Naive thymus-derived CD8-positive, alpha-beta T cell (primary cell): ENCODE measurements around the gene CSGALNACT2. TPM values are rescaled to one million over a fixed set of nuclear protein-coding genes. Genes with fewer than 3 reads are reported as not detected.

Experiments used
- ATAC-seq, 2 donors: fragments of 150-1000 bp; cut with Tn5 transposase in 1 of 2; sonication (Bioruptor Pico), chemical (Tn5 transposase) in 1 of 2; 1 replicate in 1 of 2; 2 replicates in 1 of 2; pipeline ENCODE4 v1.10.0; 2021; ENCODE audit warnings: mild to moderate bottlenecking in 2 of 2, moderate library complexity in 2 of 2
- POLR2A ChIA-PET: fragments of 350-600 bp; sonication (Branson Sonifier 250); formaldehyde crosslinking; loops from one replicate; lab custom pipeline; 2021; ENCODE audit warnings: antibody characterized with exemption; lab: Charles Lee
- DNase-seq, 10 donors: peaks; one replicate each; pipeline versions ENCODE4 v3.0.0 to v3.0.0-alpha.2; 2020 to 2022
- H3K27ac Mint-ChIP-seq, 10 donors: one replicate each; pipeline ENCODE4 v1.8.0; 2020 to 2022; ENCODE audit warnings: mild to moderate bottlenecking in 10 of 10, mixed read lengths in 10 of 10, moderate library complexity in 4 of 10, inconsistent platforms in 1 of 10
- H3K27me3 Mint-ChIP-seq, 5 donors: one replicate each; pipeline ENCODE4 v1.8.0; 2021 to 2022; ENCODE audit warnings: mixed read lengths in 5 of 5
- H3K36me3 Mint-ChIP-seq, 3 donors: one replicate each; pipeline ENCODE4 v1.8.0; 2020 to 2022; ENCODE audit warnings: mixed read lengths in 3 of 3, mild to moderate bottlenecking in 2 of 3, inconsistent platforms in 1 of 3
- H3K4me1 Mint-ChIP-seq, 4 donors: one replicate each; pipeline ENCODE4 v1.8.0; 2021 to 2022; ENCODE audit warnings: mixed read lengths in 4 of 4
- H3K4me3 Mint-ChIP-seq, 10 donors: one replicate each; pipeline ENCODE4 v1.8.0; 2020 to 2022; ENCODE audit warnings: mild to moderate bottlenecking in 10 of 10, mixed read lengths in 10 of 10, moderate library complexity in 6 of 10, inconsistent platforms in 1 of 10
- H3K9me3 Mint-ChIP-seq, 9 donors: one replicate each; pipeline ENCODE4 v1.8.0; 2020 to 2022; ENCODE audit warnings: mixed read lengths in 9 of 9, mild to moderate bottlenecking in 3 of 9, inconsistent platforms in 1 of 9, moderate library complexity in 1 of 9
- polyA plus RNA-seq, 3 donors: library from polyadenylated mRNA; unstranded; fragments of 300-500 nt; fragmentation: Illumina TruSeq; gene quantifications; one replicate each; pipeline ENCODE4 v1.2.3, GENCODE V29; 2021
- total RNA-seq, 8 experiments: library from RNA in 2 of 8; stranded (reverse) in 2 of 8; gene quantifications; one replicate each; pipeline ENCODE4 v1.2.3 and lab custom pipeline; 2021 to 2026

Gene CSGALNACT2
- total and polyA plus RNA-seq, 5 experiments from 2014 or later: 15.0 to 61.0 (median 20.0) TPM

DNA sequence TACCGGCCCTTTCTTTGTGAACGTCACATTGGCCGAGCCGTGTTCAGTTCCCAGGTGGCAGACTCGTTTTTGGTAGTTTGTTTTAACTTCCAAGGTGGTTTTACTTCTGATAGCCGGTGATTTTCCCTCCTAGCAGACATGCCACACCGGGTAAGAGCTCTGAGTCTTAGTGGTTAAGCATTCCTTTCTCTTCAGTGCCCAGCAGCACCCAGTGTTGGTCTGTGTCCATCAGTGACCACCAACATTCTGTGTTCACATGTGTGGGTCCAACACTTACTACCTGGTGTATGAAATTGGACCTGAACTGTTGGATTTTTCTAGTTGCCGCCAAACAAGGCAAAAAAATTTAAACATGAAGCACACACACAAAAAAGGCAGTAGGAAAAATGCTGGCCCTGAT lies 9.9 kb upstream of the CSGALNACT2 start:
- Mint-ChIP-seq H3K27ac (no peak overlapping the region), H3K36me3 (no peaks in the 10 kb centered on the region), H3K4me3 (no peak overlapping the region), H3K4me1 (peaks cover 0 to 38% (median under 1%) of the 10 kb centered on the region in 4 donors), H3K27me3 (peaks cover 0 to 2% (median 0%) of the 10 kb centered on the region in 5 donors), H3K9me3 (no peaks in the 10 kb centered on the region)
- no peak for ATAC-seq
- no peak for DNase-seq
- POLR2A ChIA-PET: no interaction called here

DNA sequence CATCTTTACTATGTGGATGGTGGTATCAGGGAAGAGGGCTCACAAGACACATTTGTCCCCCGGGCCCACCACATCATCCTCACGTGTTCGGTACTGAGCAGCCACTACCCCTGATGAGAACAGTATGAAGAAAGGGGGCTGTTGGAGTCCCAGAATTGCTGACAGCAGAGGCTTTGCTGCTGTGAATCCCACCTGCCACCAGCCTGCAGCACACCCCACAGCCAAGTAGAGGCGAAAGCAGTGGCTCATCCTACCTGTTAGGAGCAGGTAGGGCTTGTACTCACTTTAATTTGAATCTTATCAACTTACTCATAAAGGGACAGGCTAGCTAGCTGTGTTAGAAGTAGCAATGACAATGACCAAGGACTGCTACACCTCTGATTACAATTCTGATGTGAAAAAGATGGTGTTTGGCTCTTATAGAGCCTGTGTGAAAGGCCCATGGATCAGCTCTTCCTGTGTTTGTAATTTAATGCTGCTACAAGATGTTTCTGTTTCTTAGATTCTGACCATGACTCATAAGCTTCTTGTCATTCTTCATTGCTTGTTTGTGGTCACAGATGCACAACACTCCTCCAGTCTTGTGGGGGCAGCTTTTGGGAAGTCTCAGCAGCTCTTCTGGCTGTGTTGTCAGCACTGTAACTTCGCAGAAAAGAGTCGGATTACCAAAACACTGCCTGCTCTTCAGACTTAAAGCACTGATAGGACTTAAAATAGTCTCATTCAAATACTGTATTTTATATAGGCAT lies 9.1 kb upstream of the CSGALNACT2 start:
- H3K27me3 Mint-ChIP-seq: peaks cover 0 to 2% (median 0%) of the 10 kb centered on the region in 5 donors
- DNase-seq: no peak
- H3K36me3 Mint-ChIP-seq: no peaks in the 10 kb centered on the region
- no peak overlapping the region for H3K4me3 Mint-ChIP-seq
- peaks cover 0 to 37% (median 0%) of the 10 kb centered on the region in 4 donors for H3K4me1 Mint-ChIP-seq
- ATAC-seq: no peak
- POLR2A ChIA-PET: interaction anchor here (1.8 kb wide), 1 partner anchor 10 kb away, joined by 5 read pairs; the partner anchor contains the start of gene CSGALNACT2
- peak overlapping the region in 4 of 10 donors; percentile 57 to 78 (median 64) for H3K27ac Mint-ChIP-seq
- H3K9me3 Mint-ChIP-seq: no peaks in the 10 kb centered on the region

DNA sequence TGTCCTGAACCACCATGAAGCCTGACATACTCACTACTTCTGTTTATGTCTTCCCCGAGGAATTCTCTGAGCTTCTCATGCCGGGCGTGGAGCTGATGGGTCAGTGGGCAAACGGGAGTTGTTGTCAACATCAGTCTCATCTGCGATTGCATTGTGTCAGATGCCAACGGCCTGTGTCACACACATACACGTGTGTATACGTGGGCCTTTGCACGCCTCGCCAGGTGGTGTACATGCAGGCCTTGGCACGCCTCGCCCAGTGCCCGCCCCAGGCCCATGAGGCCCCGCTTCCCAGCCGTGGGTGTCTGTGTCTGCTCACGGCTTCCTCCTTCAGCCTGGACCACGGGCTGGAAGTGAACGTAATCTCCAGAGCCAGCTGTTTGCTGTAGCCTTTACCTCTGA lies 7.5 kb upstream of the CSGALNACT2 start:
- H3K27ac Mint-ChIP-seq: no peak overlapping the region
- DNase-seq (no peak), ATAC-seq (no peak)
- POLR2A ChIA-PET: interaction anchor here (1.8 kb wide), 1 partner anchor 8 kb away, joined by 5 read pairs; the partner anchor contains the start of gene CSGALNACT2
- peaks cover 0 to 45% (median 3%) of the 10 kb centered on the region in 4 donors for H3K4me1 Mint-ChIP-seq
- peaks cover 0 to 2% (median 0%) of the 10 kb centered on the region in 5 donors for H3K27me3 Mint-ChIP-seq
- no peaks in the 10 kb centered on the region for H3K36me3 Mint-ChIP-seq
- H3K9me3 Mint-ChIP-seq: no peaks in the 10 kb centered on the region
- H3K4me3 Mint-ChIP-seq: no peak overlapping the region

DNA sequence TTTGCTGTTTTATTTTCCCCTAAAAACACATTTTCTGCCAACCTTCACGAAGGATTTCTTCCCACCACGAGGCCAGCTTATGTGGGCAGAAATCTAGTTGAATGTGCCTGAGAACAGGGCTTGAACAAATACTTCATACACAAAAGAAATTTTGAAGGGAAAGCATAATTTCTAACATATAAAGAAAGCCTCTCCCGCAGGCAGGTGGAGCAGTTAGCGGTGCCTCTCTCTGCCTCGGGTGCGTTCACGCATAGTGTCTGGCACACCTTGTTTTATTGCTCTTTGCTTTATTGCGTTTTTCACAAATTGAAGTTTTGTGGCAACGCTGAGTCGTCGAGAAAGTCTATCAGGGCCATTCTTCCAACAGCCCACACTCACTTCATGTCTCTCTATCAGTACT lies 7.0 kb upstream of the CSGALNACT2 start:
- Mint-ChIP-seq H3K27me3 (peaks cover 0 to 2% (median 0%) of the 10 kb centered on the region in 5 donors), H3K36me3 (no peaks in the 10 kb centered on the region), H3K9me3 (no peaks in the 10 kb centered on the region), H3K27ac (no peak overlapping the region), H3K4me1 (peaks cover 4 to 48% (median 7%) of the 10 kb centered on the region in 4 donors), H3K4me3 (no peak overlapping the region)
- POLR2A ChIA-PET: no interaction called here
- ATAC-seq (no peak), DNase-seq (no peak)

DNA sequence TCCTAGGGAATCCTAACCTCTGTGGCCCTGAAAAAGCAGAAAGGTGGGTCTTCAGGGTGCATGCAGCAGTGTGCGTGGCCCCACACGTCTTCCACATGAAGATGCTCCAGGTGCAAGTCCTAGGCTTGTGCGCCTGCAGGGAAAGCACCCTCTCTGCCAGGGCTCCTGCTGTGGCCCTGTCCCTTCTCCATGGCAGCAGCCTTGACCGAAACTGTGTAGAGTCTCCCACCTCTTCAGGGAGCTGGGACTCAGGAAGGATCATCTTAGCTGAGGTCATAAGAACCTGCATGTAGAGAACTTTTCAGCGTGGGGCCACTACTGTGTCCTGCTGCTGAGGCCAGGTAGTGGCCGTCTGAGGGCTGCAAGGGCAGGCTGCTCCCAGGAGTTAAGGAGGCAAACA lies 6.3 kb upstream of the CSGALNACT2 start:
- peaks cover 5 to 48% (median 9%) of the 10 kb centered on the region in 4 donors for H3K4me1 Mint-ChIP-seq

DNA sequence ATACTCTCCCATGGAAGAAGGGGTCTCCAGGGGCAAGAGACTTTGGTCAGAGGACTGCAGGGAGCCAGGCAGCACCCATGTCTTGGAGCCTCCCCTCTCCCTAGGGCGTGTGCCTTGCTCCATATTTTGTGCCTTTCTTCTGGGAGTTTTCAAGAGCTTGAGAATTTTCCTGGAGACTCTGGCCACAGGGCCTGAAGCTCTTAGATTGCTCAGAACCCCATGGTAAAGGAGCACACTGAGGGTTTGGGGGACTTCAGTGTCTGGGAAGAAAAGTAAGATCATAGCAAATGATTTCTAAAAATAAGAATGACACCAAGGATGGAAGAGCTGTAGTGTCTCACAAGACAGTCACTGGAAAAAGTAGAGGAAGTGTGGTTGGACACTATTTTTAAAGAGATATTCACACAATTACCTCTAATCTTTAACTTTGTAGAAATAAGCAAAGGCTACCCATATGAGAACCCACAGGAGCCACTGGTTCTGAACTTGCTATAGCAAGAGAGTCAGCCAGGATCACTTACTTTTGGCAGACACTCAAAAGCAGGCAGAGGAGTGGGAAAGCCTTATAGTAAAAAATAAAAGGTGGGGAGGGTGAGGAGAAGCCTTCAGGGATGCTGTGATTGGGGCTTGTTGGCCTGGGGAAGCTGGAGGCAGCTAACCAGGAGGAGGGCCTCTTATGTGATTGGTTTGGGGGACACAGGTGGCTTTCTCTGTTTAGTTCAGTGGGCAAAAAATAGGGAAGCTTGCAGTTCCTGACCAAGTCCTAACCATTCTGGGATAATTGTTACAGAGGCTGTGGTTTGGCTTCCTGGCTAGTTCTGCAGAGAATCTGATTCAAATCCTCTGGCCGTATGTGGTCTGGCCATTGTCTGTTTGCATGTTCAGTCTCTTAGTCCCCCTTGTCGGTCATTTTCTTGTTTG lies 5.1 kb upstream of the CSGALNACT2 start:
- POLR2A ChIA-PET: interaction anchor here (1.1 kb wide), 1 partner anchor 11 kb away, joined by 3 read pairs; no protein-coding TSS in a partner anchor
- Mint-ChIP-seq H3K27ac (no peak overlapping the region), H3K27me3 (no peaks in the 10 kb centered on the region), H3K4me1 (peaks cover 8 to 40% (median 13%) of the 10 kb centered on the region in 4 donors), H3K4me3 (no peak overlapping the region), H3K9me3 (no peaks in the 10 kb centered on the region), H3K36me3 (no peaks in the 10 kb centered on the region)
- ATAC-seq: no peak
- no peak for DNase-seq

More for the DNA sequence above, 6.3 kb upstream of the CSGALNACT2 start:
- H3K4me3 Mint-ChIP-seq: no peak overlapping the region
- POLR2A ChIA-PET: interaction anchor here (1.1 kb wide), 1 partner anchor 10 kb away, joined by 3 read pairs; no protein-coding TSS in a partner anchor
- H3K9me3 Mint-ChIP-seq: no peaks in the 10 kb centered on the region
- no peak overlapping the region for H3K27ac Mint-ChIP-seq
- no peak for DNase-seq
- no peaks in the 10 kb centered on the region for H3K27me3 Mint-ChIP-seq
- no peaks in the 10 kb centered on the region for H3K36me3 Mint-ChIP-seq
- ATAC-seq: no peak

DNA sequence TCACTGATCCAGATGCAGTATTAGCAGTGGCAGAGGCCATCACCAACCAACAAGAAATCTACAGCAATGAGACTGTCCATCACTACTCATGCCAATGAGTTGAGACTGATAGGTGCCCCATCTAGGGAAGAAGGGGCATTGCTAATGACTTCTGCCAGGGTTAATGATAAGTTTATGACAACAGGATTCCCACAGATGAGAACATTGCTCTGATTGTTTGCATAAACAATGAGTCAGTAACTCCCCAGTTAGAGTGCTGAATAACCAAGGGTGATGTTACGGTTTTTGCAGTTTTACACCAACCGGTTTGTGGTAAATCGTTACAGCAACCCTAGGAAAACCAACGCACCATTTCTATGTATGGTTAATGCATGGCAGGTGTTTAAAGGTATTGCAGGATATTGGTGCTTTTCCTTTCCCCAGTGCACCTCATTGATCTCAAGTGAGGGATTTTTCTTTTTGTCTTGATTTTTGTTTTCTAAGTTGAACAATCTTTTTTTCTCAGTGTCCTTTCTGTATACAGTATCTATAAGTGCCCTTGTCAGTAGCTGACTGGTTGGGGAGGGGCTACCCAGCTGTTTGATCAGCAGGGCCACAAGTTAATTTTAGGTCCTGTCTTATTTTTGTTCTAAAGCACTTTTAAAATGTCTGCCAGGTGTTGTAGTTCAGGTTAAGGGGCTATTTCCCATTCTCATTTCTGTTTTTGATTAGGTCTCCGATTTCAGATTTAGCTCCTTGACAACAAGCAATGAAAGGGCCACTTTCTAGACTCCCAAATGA lies 3.9 kb upstream of the CSGALNACT2 start:
- no peak overlapping the region for H3K4me3 Mint-ChIP-seq
- H3K27me3 Mint-ChIP-seq: no peaks in the 10 kb centered on the region
- no peaks in the 10 kb centered on the region for H3K36me3 Mint-ChIP-seq
- peak overlapping the region in 1 of 10 donors; percentile 4 for H3K27ac Mint-ChIP-seq
- ATAC-seq: no peak
- no peak for DNase-seq
- peaks cover 13 to 41% (median 19%) of the 10 kb centered on the region in 4 donors for H3K4me1 Mint-ChIP-seq
- POLR2A ChIA-PET: interaction anchor here (7.7 kb wide), 1 partner anchor 14 kb away, joined by 113 read pairs; no protein-coding TSS in a partner anchor
- no peaks in the 10 kb centered on the region for H3K9me3 Mint-ChIP-seq

DNA sequence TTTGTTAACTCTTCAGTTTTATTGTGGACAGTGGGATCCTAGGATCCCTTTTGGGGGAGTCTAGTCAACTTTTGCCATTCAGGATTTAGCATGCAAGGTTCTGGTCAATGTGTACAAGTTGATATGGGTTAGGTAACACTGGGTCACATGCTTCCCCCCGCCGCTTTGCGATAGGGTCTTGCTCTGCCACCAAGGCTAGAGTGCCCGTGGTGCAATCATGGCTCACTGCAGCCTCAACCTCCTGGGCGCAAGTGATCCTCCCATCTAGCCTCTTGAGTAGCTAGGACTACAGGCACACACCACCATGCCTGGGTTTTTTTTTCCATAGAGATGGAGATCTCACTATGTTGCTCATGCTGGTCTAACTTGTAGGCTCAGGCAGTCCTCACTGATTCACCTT lies 3.2 kb upstream of the CSGALNACT2 start:
- no peak for DNase-seq
- ATAC-seq: no peak
- Mint-ChIP-seq H3K4me1 (peaks cover 16 to 42% (median 26%) of the 10 kb centered on the region in 4 donors), H3K27ac (peak overlapping the region in 4 of 10 donors; percentile 21 to 93 (median 46)), H3K27me3 (no peaks in the 10 kb centered on the region), H3K9me3 (no peaks in the 10 kb centered on the region), H3K36me3 (no peaks in the 10 kb centered on the region), H3K4me3 (peak overlapping the region in 3 of 10 donors; percentile 55 to 93 (median 71))
- POLR2A ChIA-PET: interaction anchor here (7.7 kb wide), 1 partner anchor 15 kb away, joined by 113 read pairs; no protein-coding TSS in a partner anchor

DNA sequence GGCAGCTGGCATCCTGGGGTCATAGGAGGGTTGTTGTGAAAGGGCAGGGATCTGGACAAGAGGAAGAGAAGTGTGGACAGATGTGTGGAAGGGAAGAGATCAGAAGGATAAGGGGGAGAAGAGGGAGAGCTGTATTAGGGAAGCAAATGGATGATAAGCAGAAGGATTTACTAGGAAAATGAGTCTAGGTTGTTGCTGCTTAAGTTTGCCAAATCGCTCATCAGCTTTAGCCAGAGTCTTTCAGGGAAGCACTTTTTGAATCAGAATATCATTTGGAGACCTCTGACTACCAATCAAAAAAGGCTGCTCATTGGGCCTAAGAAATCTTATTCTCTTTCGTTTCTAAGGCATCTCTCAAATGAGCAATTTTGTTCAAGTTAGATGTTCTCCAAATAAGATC lies 2.6 kb upstream of the CSGALNACT2 start:
- no peak for ATAC-seq
- H3K36me3 Mint-ChIP-seq: no peaks in the 10 kb centered on the region
- no peaks in the 10 kb centered on the region for H3K27me3 Mint-ChIP-seq
- POLR2A ChIA-PET: interaction anchor here (7.7 kb wide), 1 partner anchor 15 kb away, joined by 113 read pairs; no protein-coding TSS in a partner anchor
- H3K4me1 Mint-ChIP-seq: peaks cover 19 to 47% (median 31%) of the 10 kb centered on the region in 4 donors
- H3K27ac Mint-ChIP-seq: peak overlapping the region in 8 of 10 donors; percentile 9 to 95 (median 76)
- no peak for DNase-seq
- H3K9me3 Mint-ChIP-seq: no peaks in the 10 kb centered on the region
- H3K4me3 Mint-ChIP-seq: peak overlapping the region in 8 of 10 donors; percentile 2 to 94 (median 72)

DNA sequence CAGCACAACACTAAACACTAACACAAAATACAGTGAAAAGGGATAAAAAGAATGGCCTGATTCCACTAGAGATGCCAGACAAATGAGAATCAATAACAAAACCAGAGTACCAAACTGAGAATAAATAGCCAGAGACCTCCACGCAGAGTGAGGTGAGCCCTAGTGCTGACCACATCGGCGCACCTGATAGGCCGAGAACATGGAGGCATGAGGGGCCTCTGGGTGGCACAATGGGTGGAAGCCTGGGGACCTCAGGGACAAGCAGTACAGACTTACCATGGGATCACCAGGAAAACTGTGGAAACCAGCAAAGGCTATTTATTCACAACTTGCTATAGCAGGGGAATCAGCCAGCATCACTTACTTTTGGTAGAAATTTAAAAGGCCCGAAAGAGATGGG lies 1.8 kb upstream of the CSGALNACT2 start:
- Mint-ChIP-seq H3K36me3 (no peaks in the 10 kb centered on the region), H3K9me3 (no peaks in the 10 kb centered on the region), H3K27ac (peak overlapping the region in 8 of 10 donors; percentile 41 to 95 (median 82)), H3K4me3 (peak overlapping the region; percentile 47 to 94 (median 87)), H3K27me3 (no peaks in the 10 kb centered on the region), H3K4me1 (peaks cover 21 to 52% (median 37%) of the 10 kb centered on the region in 4 donors)
- POLR2A ChIA-PET: interaction anchor here (7.7 kb wide), 1 partner anchor 16 kb away, joined by 113 read pairs; no protein-coding TSS in a partner anchor
- ATAC-seq: no peak
- no peak for DNase-seq

DNA sequence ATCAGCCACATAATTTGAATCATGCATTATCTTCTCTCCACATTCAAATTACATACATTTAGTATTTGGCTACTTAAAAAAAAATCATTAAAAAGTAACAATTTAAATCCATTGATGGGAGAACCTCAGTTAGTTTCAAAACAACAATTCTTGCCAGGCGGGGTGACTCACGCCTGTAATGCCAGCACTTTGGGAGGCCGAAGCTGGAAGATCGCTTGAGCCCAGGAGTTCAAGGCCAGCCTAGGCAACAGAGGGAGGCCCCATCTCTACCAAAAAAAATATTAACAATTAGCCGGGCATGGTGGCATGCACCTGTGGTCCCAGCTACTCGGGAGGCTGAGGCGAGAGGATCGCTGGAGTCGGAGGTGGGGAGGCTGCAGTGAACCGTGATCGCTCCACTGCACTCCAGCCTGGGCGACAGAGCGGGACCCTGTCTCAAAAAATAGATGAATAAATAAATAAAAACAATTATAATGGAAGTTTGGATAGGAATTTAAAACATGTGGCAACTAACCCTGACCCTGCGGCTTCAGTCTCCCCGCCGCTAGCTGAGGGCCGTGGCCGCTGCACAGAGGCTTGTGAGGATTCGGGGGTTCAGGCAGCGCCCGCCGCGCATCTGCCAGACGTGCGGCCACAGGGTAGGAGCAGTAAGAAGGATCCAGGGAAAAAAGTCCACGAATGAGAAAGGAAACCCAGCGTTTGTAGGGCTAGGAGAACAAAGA lies 1.1 kb upstream of the CSGALNACT2 start:
- Mint-ChIP-seq H3K36me3 (no peaks in the 10 kb centered on the region), H3K4me3 (peak overlapping the region; percentile 84 to 94 (median 90)), H3K27me3 (no peaks in the 10 kb centered on the region), H3K9me3 (no peaks in the 10 kb centered on the region), H3K27ac (peak overlapping the region; percentile 93 to 97 (median 94)), H3K4me1 (peaks cover 24 to 57% (median 42%) of the 10 kb centered on the region in 4 donors)
- POLR2A ChIA-PET: interaction anchor here (0.9 to 7.7 kb wide), 12 partner anchors 14 to 498 kb away, joined by 3 to 113 read pairs (median 4); partner anchors contain the start of genes BMS1, HNRNPF, ZNF239 and ZNF33B
- DNase-seq (no peak), ATAC-seq (no peak)
